Rectal smooth muscle tissue (tissue), 1 donor: Measurements from ENCODE around the gene ATP6V0E2.
"Not testable (repeated sequence)": the region's sequence is repeated elsewhere in the genome, so short reads cannot be mapped to it uniquely, and the experiment has no call there.

ENCODE experiments used
- H3K27ac ChIP-seq: one replicate; pipeline ENCODE4 v1.7.0; 2013; ENCODE audit warnings: low read depth, low read length, inconsistent platforms
- H3K27me3 ChIP-seq: one replicate; pipeline ENCODE4 v1.7.0; 2013; ENCODE audit warnings: low read length; ENCODE audit not compliant: control insufficient read depth, insufficient read depth
- H3K36me3 ChIP-seq: one replicate; pipeline ENCODE4 v1.7.0; 2013; ENCODE audit warnings: low read length; ENCODE audit not compliant: control insufficient read depth, insufficient read depth
- H3K4me1 ChIP-seq: one replicate; pipeline ENCODE4 v1.7.0; 2013; ENCODE audit warnings: low read length; ENCODE audit not compliant: control insufficient read depth, insufficient read depth
- H3K4me3 ChIP-seq: one replicate; pipeline ENCODE4 v1.7.0; 2013; ENCODE audit warnings: low read length
- H3K9ac ChIP-seq: one replicate; pipeline ENCODE4 v1.7.0; 2013; ENCODE audit warnings: low read length

ATP6V0E2 gene

GRCh38 chr7:149890715-149891114 is 16.9 kb downstream of the ATP6V0E2 start:
- not testable (repeated sequence) for H3K36me3 ChIP-seq

GRCh38 chr7:149894957-149895356 is 21.2 kb downstream of the ATP6V0E2 start:
- H3K4me1 ChIP-seq, H3K4me3 ChIP-seq, H3K36me3 ChIP-seq, H3K27ac ChIP-seq, H3K27me3 ChIP-seq, H3K9ac ChIP-seq: not testable (repeated sequence)

More at GRCh38 chr7:149890715-149891114, 16.9 kb downstream of the ATP6V0E2 start:
- not testable (repeated sequence) for H3K4me1 ChIP-seq, H3K27me3 ChIP-seq, H3K9ac ChIP-seq, H3K27ac ChIP-seq, H3K4me3 ChIP-seq

GRCh38 chr7:149907776-149908376 is 34.1 kb downstream of the ATP6V0E2 start:
- H3K27ac ChIP-seq, H3K4me3 ChIP-seq, H3K36me3 ChIP-seq, H3K9ac ChIP-seq, H3K4me1 ChIP-seq, H3K27me3 ChIP-seq: not testable (repeated sequence)

- H3K27ac ChIP-seq, H3K4me3 ChIP-seq, H3K4me1 ChIP-seq, H3K27me3 ChIP-seq, H3K9ac ChIP-seq, H3K36me3 ChIP-seq: not testable (repeated sequence)
Observed at GRCh38 chr7:149910219-149910618, 36.5 kb downstream of the ATP6V0E2 start.

- not testable (repeated sequence) for H3K27me3 ChIP-seq, H3K4me1 ChIP-seq, H3K4me3 ChIP-seq, H3K27ac ChIP-seq, H3K36me3 ChIP-seq, H3K9ac ChIP-seq
Observed at GRCh38 chr7:149912126-149912525, 38.4 kb downstream of the ATP6V0E2 start.

- H3K9ac ChIP-seq, H3K4me1 ChIP-seq, H3K4me3 ChIP-seq, H3K36me3 ChIP-seq, H3K27ac ChIP-seq, H3K27me3 ChIP-seq: not testable (repeated sequence)
Observed at GRCh38 chr7:149926414-149926813, 52.6 kb downstream of the ATP6V0E2 start.
